Sciatic nerve (tissue), 2 donors: ENCODE data around the gene APOBEC3A. TPM values are rescaled to one million over a fixed set of nuclear protein-coding genes. Genes with fewer than 3 reads are reported as not detected.
A peak's percentile ranks its signal among the peaks of the same experiment; 100 is the strongest.
"Not testable (repeated sequence)": the region's sequence is repeated elsewhere in the genome, so short reads cannot be mapped to it uniquely, and the experiment has no call there.

Experiments
- ATAC-seq: fragments of 200-7000 bp; cut with Tn5 transposase; one replicate; pipeline ENCODE4 v1.9.1; 2020; ENCODE audit warnings: mild to moderate bottlenecking, moderate library complexity
- DNase-seq: peaks from one replicate; pipeline ENCODE4 v3.0.0-alpha.2; 2020; ENCODE audit warnings: low spot score
- intact Hi-C: fragments of 100-400 bp; cut with DNase I; formaldehyde crosslinking; loops from one replicate; pipeline ENCODE4 v1.14.2; 2022
- total RNA-seq: library from RNA; stranded (reverse); fragmentation: NEBNext Ultra II Directional; extraction: Animal tissue kit (Norgen Biotek cat#: 25700); gene quantifications from one replicate; pipeline ENCODE4 v1.2.1, GENCODE V29; 2021
- donor health status: DM: no; HTN: no; CAD: no.
- donor health status: DM: no; HTN: no; CAD: no.

Gene APOBEC3A
- total RNA-seq, 1 donor from 2014 or later, result 9.3 TPM

DNA sequence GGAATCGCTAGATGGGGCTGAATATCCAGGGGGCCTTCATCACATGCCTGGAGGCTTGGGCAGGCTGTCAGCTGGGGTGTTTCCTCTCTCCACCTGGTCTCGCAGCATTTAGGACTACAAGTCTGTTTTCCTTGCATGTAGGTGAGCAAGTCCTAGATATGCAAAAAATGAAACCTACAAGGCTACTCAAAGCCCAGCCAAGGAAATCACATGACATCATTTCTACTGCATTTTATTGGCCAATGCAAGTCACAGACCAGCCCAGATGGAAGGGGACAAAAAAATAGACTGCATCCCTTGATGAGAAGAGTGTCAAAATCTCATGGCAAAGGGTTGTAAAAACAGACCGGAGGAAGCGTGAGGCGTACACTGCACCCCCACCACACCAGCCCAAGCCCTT is 15.1 kb downstream of the APOBEC3A start:
- intact Hi-C loops, result no loop called here
- no peak for ATAC-seq

GRCh38 chr22:38973289-38974169 is 16.1 kb downstream of the APOBEC3A start:
- intact Hi-C loops, result no loop called here
- ATAC-seq, result peak; percentile 76
- no peak for DNase-seq

More for the DNA sequence above, 15.1 kb downstream of the APOBEC3A start:
- no peak for DNase-seq

GRCh38 chr22:38974170-38974825 is 16.9 kb downstream of the APOBEC3A start:
- intact Hi-C loops, result no loop called here
- ATAC-seq (no peak), DNase-seq (no peak)

- intact Hi-C loops, result no loop called here
- DNase-seq (no peak), ATAC-seq (no peak)
Measured at GRCh38 chr22:38974826-38975175, 17.4 kb downstream of the APOBEC3A start.

GRCh38 chr22:38977289-38977688 is 19.9 kb downstream of the APOBEC3A start:
- intact Hi-C loops, ATAC-seq, DNase-seq: not testable (repeated sequence)

- intact Hi-C loops, ATAC-seq, DNase-seq: not testable (repeated sequence)
Measured at GRCh38 chr22:38980587-38980986, 23.2 kb downstream of the APOBEC3A start.

DNA sequence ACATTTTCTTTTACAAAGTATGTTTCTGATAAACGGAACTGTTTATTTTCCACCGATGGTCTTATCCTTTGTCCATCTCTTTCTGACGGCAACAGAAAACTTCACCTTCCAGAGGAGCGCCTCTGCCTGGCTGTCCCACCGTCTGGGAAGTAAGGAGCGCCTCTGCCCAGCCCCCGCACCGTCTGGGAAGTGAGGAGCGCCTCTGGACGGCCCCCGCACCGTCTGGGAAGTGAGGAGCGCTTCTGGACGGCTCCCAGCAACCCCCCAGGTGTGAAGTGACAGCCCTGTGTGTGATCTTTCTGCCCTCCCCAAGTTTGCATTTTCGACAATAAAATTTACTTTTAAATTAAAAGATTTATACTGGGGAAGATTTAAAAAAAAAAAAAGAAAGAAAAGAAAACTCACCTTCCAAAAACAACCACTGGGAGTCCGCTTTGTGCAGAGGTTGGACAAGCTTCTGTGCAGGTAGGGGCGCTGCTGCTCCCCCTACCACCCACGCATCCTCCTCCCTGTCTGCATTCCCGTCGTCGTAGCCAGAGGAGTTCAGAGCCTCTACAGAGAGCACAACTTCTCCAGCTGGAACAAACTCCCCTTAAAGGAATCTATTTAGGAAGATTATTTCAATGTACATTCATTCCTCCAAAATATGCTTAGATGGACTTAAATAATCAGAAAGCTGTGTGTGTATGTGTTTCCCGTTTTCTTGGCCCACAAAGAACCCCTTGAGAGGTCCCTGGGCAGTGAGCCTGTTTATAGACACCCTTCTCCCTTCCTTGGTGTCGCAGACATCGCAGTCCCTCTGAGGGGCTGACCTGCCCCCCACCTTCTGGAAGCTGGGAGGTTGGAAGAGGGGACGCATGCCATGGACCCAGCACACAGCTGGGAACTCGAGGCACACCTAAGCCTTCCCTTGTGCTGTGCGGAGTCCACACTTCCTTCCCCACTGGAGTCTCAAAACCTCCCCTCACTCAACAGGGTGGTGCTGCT is 23.9 kb downstream of the APOBEC3A start:
- DNase-seq, result no peak
- peak; percentile 64 for ATAC-seq
- intact Hi-C loops, result no loop called here

DNA sequence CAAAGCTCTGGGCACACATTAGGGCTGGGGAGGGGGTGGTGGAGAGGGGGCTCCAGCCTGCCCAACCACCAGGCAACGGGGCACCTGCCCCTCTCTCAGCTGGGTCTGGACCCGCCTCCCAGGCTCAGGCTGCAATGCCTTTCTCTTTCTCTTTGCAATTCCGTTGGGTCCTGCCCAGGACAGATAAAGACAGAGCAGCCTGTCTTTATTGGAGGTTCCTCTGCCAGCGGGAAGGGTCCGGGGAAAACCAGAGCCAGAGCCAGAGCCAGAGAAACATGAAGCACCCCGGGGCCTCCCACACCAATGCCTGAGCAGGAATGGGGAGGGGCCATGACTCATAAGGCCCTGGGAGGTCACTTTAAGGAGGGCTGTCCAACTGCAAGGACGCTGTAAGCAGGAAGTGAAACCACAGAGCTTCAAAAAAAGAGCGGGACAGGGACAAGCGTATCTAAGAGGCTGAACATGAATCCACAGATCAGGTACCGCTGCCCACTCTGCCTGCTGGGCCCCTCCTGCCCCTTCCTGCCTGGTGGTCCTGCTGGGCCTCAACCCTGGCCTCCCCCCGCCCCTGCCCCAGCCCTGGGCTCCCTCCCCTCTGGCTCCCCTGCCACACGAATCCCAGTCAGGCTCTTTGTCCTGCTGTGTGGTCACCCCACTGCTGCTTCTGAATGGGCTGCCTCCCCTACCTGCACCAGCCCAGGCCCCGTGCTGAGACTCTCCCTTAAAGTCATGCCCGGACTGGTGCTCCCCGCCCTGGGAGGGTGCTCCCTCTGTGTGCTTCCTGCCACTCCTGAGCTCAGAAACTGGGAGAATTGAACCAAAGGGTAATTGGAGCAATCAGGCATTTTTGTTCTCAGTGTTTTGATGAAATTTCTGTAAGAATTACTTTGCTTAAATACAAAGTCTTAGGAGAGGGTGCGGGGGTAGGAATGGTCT is 24.9 kb downstream of the APOBEC3A start, which contains the start of gene APOBEC3B:
TSS of gene APOBEC3B (plus strand) at position 356 of the 936 bp plus-strand sequence. CDS start at position 463, 107 bp downstream.
- ATAC-seq (peak; percentile 99), DNase-seq (peak; percentile 76)
- intact Hi-C loops, result no loop called here

DNA sequence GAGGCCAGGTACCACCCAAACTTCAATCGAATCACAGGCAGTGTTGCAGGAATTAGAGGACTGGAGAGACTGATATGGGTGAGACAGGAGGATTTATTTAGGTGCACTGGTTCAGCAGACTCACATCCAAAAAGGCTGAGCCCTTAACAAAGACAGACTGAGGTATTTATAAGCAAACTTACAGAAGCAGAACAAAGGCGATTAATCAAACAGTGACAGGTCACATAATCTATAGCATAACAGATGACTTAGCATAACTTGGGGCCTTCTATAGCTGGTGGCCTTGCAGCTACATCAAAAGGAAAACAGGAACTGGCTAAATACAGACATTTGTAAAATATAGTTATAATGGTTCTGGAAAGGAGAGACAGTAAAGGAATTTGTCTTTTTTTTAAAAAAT is 26.8 kb downstream of the APOBEC3A start:
- DNase-seq (no peak), ATAC-seq (no peak)
- intact Hi-C loops, result no loop called here

DNA sequence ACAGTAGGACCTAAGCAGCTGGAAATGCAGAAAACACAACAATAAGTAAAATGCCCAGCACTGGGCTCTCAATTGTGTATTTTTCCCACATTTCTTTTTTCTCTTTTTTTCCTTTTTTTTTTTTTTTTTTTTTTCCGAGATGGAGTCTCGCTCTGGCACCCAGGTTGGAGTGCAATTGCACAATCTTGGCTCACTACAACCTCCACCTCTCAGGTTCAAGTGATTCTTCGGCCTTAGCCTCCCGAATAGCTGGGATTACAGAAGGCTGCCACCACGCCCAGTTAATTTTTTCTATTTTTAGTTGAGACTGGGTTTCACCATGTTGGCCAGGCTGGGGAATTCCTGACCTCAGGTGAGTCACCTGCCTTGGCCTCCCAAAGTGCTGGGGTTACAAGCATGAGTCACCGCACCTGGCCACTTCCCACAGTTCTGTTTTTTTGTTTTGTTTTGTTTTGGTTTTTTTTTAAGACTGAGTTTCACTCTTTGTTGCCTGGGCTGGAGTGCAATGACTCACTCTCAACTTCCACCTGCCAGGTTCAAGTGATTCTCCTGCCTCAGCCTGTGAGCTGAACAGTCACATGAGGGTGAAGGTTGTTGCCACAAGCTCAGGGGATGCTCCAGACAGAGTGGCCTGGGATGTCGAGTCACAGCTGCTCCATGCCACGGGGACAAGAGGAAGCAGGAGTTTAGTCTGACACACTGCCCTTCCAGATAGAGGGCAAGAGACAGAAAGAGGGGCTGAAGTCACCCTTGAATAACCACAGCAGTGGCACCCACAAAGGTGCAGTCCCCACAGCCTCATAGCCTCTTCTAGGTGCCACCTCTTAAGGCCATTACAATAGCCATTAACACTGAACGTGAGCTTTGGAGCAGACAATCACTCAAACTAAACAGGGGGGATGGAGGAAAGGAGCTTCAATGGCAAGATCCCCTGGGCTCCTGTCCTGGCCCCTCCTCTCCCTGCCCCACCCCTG is 27.7 kb downstream of the APOBEC3A start:
- ATAC-seq, intact Hi-C loops, DNase-seq: not testable (repeated sequence)

DNA sequence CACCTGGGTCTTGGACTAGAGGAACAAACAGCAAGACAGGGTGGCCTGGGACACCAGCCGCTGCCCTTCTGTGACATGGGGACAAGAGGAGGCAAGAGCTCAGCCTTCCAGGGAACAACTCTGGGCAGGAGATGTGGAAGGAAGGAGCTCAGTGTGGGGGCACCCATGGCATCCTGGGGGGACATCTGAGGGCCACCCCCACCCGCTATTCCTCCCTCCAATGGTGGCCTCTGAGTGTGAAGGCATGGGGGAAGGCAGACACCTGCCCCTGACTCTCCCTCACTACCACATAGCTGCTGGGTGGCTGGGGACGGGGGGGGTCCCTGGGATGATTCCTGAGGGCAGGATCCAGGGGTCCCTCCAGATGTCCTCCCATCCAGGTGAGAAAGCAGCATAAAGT is 29.2 kb downstream of the APOBEC3A start:
- DNase-seq, result no peak
- intact Hi-C loops, result no loop called here
- no peak for ATAC-seq

DNA sequence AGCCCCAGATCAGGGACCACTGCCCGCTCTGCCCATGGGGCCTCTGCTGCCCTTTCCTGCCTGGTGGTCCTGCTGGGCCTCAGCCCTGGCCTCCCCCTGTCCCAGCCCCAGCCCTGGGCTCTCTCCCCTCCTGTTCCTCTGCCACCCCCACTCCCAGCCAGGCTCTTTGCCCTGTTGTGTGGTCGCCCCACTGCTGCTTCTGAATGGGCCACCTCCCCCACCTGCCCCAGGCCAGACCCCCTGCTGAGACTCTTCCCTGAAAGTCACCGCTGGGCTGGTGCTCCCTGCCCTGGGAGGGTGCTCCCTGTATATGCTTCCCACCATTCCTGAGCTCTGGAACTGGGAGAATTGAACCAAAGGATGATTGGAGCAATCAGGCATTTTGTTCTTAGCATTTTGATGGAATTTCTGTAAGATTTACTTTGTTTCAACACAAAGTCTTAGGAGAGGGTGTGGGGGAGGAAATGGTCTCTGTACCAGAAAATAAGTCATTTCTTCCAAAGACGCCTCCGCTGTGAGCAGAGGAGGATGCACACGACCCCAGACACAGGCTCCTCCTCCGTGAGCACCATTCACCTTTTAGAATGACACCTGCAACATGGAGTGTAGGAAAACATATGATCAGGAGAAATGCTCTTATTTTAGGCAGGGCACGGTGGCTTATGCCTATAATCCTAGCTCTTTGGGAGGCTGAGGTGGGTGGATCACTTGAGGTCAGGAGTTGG is 29.9 kb downstream of the APOBEC3A start:
- DNase-seq (no peak), ATAC-seq (no peak)
- intact Hi-C loops, result no loop called here

DNA sequence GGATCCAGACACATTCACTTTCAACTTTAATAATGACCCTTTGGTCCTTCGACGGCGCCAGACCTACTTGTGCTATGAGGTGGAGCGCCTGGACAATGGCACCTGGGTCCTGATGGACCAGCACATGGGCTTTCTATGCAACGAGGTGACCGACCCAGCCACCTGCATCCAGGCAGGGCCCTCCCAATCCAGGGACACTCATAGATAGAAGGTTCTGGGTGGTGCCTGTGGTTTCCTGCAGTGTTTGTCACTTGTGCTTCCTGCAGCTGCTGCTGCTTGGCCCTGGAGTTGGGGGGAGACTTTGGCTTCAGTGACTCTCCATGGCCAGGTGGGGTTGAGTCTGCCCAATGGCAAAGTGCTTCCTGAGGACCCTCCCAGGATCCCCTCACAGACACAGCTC is 32.1 kb downstream of the APOBEC3A start:
- intact Hi-C loops, result no loop called here
- DNase-seq (no peak), ATAC-seq (no peak)

DNA sequence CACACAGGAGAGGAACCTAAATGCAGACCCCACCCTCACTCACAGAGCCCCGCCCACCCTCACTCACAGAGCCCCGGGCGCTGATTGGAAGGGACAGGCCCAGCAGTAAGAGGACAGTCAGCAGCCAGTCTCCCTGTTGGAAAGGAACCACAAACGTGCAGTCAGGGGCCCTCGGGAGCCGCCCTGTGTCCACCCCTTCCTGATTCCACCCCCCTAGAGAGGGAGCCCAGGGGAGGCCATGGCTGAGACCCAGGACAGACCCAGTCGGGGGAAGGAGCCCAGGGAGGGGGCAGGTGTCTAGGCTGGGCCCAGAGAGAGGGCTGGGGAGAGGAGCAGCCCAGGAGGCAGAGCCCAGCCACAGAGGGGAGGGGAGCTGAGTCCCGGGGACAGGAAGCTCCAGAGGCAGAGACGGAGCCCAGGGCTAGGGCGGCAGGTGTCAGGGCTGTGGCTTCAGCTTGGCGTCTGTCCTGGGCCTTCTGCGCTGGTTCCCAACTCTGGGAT is 35.5 kb downstream of the APOBEC3A start:
- not testable (repeated sequence) for DNase-seq
- intact Hi-C loops, result loop anchor here (1.0 kb wide), 1 partner anchor 34 kb away; no protein-coding TSS in a partner anchor
- ATAC-seq, result peak; percentile 53

DNA sequence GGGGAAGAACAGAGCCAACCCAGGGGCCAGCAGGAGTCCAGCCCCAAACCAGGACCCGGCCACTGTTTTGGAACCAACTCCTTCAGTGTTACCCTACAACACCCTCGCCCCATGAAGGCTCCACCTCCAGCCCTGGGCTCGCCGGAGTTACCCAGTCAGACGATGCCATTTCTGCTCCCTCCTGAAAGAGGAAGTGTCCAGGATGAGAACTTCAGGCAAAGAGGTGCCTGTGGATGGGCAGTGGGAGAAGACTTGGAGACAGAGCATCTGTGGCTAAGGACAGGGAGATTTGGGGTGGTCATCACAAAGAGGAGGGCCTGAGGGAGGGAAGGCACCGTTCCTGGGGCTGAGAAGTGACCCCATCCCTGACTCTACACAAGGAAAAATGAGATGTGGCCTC is 38.7 kb downstream of the APOBEC3A start:
- intact Hi-C loops, result no loop called here
- no peak for ATAC-seq
- no peak for DNase-seq

DNA sequence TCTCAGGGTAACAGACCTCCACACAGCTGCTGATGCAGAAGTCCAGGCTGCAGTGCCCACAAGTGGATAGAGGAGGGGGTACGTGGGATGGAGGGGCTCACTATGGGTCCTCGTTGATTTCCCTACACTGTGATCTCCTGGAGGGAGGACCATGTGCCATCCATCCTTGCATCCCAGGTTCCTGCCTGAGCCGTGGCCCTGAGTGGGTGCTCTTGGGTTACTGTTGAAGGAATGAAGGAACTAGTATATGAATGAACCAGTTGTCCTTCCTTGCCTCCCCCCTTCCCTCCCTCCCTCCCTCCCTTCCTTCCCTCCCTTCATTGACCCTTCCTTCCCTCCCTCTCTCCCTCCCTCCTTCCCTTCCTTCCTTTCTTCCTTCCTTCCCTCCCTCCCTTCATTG is 40.1 kb downstream of the APOBEC3A start:
- ATAC-seq (no peak), DNase-seq (no peak)
- intact Hi-C loops, result no loop called here
